OCI-LY3 (cell line): ENCODE measurements around the gene SBK2.

Source experiments
- EZH2phosphoT487 ChIP-seq: fragments of 200-600 bp; shearing (Covaris generic); IDR thresholded peaks from 2 replicates; pipeline ENCODE4 v1.6.1; 2018; ENCODE audit warnings: antibody characterized with exemption, mixed run types, low read depth
- TF ChIP-seq, protein P1 (sequence below): fragments of 200-600, 300-600 bp; sonication (generic); IDR thresholded peaks from 2 replicates; pipeline ENCODE4 v1.5.1; 2014; ENCODE audit warnings: antibody characterized with exemption, low read length, low read depth

- TF ChIP-seq, protein P1, sequence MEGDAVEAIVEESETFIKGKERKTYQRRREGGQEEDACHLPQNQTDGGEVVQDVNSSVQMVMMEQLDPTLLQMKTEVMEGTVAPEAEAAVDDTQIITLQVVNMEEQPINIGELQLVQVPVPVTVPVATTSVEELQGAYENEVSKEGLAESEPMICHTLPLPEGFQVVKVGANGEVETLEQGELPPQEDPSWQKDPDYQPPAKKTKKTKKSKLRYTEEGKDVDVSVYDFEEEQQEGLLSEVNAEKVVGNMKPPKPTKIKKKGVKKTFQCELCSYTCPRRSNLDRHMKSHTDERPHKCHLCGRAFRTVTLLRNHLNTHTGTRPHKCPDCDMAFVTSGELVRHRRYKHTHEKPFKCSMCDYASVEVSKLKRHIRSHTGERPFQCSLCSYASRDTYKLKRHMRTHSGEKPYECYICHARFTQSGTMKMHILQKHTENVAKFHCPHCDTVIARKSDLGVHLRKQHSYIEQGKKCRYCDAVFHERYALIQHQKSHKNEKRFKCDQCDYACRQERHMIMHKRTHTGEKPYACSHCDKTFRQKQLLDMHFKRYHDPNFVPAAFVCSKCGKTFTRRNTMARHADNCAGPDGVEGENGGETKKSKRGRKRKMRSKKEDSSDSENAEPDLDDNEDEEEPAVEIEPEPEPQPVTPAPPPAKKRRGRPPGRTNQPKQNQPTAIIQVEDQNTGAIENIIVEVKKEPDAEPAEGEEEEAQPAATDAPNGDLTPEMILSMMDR: no peak
- TF ChIP-seq EZH2phosphoT487: no peak
These were observed 53.8 kb downstream of the SBK2 start for GRCh38 chr19:55482967-55483705.
